Activated CD4-positive, alpha-beta T cell treated with anti-CD3 and anti-CD28 coated beads for 4 hours (primary cell): ENCODE results near the gene NAXD.
"Not testable (repeated sequence)": the region's sequence is repeated elsewhere in the genome, so short reads cannot be mapped to it uniquely, and the experiment has no call there.

Source experiments
- DNase-seq, 2 donors: peaks; one replicate each; pipeline ENCODE4 v3.0.0-alpha.2; 2020

Gene NAXD

GRCh38 chr13:110597041-110597689 is 18.2 kb upstream of the NAXD start:
- DNase-seq: no peak

DNA sequence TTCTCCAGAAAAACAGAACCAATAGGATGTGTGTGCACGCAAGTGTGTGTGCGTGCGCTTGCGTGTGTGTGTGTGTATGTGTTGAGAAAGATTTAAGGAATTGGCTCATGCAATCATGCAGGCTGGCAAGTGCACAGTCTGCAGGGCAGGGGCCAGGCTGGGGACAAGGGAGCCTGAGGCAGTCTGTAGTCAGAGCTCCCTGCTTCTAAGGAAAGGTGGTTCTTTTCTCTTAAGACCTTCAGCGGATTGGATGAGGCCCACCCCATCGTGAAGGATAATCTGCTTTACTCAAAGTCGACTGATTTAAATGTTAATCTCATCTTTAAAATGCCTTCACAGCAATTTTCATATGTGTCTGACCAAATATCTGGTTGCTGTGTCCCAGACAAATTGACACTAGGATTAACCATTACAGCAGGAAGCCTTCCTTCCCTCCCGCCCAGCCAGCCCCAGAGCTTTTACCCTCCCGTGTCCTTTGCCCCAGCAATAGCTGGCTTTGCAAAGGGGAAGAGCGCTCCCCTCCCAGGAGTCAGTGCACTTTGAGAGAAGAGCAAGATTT is 15.0 kb upstream of the NAXD start:
- DNase-seq: no peak

DNA sequence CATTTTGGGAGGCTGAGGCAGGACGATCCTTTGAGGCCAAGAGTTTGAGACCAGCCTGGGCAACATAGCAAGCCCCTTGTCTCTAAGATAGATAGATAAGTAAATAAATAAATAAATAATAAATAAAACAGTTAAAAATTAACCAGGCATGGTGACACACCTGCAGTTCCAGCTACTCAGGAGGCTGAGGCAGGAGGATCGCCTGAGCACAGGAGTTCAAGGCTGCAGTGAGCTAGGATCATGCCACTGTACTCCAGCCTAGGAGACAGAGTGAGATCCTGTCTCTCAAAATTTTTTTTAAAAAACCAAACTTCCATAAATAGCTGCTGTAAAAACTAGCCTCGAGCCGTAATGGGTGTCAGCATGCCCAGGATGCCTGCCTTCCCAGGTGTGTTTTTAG is 14.4 kb upstream of the NAXD start:
- DNase-seq: no peak

DNA sequence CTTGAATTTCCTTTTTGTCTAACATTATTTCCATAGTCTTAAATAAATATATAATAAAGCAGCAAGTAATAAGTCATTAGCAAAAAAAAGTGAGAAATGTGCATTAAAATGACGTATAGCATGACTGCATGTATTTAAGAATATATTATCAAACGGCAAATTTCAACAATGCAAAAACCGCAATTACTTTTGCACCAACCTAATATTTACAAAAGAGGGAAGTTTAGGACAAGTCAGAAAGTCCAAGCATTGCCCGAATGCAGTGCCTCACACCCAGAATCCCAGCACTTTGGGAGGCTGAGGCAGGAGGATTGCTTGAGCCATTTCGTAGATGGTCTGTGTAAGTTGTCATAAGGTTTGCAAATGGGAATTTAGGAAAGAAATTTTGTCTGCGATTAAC is 10.2 kb upstream of the NAXD start:
- DNase-seq: no peak

DNA sequence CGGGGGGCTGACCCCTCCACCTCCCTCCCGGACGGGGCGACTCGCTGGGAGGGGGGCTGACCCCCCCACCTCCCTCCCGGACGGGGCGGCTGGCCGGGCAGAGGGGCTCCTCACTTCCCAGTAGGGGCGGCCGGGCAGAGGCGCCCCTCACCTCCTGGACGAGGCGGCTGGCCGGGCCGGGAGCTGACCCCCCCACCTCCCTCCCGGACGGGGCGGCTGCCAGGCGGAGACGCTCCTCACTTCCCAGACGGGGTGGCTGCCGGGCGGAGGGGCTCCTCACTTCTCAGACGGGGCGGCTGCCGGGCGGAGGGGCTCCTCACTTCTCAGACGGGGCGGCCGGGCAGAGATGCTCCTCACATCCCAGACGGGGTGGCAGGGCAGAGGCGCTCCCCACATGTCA is 9.1 kb upstream of the NAXD start:
- DNase-seq: not testable (repeated sequence)

- no peak for DNase-seq
These were observed 7.6 kb upstream of the NAXD start for GRCh38 chr13:110607675-110608224.

DNA sequence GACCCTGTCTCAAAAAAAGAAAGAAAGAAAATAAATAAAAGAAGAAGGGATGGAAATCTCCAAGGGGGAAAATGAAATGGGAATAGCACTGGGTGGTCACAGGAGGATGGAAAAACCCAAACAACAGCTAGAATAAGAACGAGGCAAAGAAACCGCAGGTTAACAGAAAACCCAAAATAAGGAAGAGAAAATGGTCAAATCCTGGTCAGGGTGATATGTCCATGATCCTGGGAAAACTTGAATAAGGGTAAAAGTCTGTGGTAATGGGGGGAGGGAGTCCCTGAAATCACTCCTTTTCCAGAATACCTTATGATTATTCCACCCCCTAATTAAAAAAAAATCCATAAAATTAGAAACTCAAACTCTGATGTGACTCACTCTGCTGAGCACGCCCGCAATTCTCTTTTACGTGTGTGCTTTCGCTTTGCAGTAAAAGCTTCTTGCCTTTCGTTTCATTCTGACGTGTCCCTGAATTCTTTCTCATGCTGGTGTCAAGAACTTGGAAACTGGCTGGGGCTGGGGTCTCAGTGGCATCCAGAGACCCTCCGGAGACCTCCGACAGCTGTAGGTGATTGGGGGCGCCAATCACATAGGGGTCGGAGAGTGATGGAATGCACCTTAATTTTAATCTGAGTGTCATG is 4.3 kb upstream of the NAXD start:
- no peak for DNase-seq

- no peak for DNase-seq
These were observed 382 bp upstream of the NAXD start for GRCh38 chr13:110615005-110615321.

DNA sequence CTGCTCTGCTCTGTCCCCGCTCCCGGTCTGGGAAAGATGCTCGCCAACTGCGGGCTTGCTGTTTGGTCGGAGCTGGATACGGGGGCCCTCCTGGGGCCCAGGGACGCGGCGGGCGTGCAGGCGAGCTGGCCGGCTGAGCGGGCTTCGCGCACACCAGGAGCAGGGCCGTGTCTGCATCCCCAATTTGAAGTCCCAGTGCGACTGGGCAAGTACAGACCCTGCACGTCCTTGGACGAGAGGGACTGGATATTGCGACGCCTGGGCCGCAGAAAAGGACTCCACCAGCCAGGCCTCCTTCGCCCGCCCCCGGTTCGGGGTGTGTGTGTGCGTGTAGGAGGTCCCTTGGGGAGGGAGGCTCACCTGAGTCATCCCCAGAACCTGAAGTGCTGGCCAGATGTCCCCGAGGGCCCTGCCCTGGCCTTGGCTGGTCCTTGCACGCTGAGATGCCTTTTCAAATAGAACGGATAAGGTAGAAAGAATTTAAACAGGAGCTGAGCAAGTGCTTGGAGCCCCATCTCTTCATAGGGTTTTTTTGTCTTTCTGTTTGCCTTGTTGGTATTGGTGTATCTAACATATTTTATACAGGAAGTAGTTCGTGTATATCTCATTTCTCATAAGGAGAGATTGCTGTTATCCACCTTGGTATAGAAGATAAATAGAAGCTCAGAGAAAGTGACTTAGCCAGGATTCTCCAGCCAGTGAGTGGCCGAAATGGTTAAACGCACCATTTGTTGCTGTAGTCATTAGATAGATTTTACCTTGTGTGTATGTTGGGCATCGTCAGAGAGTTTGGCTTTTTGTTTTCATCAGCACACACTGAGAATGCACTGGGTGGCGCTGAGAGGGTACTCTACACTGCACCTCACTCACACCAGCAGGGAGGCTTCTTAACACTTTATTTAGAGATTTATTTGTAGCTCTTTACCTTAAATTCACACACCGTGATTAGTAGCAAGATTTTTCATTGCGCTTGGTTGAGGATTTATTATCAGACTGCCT is 1.1 kb downstream of the NAXD start:
- DNase-seq: peak; percentile 40 to 48

DNA sequence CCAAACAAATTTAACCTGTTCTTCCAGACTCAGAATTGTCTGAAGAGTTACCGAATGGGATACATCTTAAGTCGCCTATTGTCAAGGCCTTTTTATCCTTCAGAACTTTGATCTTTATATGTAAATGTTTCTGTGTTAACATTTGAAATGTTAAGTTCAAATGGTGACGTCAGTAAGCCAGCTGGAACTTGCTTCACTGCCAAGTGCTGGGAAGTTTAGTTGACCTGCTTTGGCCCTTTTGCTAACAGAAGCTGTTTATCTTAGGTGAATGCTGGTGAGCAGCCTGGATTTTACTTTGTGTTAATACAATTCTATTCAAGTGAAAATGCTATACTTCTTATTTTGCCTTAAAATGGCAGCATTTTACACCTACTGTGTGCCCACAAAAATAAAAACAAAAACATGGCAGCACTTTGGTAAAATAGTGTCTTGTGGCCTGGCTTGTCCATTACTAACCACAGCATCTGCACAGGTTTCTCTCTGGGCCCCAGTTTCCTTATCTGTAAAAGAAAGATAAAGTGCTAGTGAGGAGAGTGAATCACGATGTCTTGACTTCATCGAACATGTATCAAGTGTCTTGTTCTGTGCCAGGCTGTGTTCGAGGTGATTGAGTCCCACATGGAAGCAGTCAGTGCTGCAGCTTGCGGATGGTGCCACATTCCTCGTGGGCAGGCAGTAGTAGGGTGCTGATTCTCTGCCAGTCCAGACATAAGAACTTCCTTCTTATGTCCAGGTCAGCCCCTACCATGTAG is 2.2 kb downstream of the NAXD start:
- DNase-seq: no peak

GRCh38 chr13:110618167-110618566 is 2.8 kb downstream of the NAXD start:
- DNase-seq: no peak

DNA sequence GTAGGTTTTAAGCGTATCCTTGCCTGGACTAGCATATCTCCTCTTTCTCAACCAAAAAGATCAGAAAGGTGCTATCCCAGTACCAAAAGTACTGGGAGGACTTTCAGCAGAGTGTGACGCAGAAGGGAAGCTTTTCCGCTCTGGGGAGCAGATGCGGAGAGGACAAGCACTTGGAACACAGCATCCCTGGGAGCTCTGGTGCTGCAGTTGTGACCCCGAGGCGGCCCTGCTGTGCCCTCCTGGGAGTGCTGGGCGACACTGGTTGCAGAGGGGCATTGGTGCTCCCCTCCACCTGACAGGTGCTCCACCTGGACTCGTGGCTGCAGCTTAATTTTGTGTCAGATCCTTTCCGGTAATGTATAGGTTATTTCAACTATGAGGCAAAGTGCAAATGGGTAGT is 3.4 kb downstream of the NAXD start:
- no peak for DNase-seq

DNA sequence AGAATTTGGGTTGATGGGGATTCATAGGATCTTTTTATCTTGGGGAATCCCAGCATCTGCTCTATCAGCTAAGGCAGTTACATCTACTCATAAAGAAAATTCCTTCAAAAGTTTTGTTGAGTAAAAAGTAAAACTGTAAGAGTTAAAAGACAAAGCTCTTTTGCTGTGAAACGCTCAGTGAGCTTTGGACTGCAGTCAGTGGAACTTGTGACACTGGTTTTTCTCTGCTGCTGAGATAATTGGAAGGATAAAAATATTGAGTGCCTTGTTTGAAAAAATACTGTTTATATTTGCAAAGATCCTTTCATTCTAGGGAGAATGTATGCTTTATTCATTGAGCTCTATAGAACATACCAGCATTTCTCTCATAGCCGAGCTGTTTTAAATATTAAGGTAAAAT is 5.3 kb downstream of the NAXD start:
- no peak for DNase-seq

- DNase-seq: no peak
These were observed 9.7 kb downstream of the NAXD start for GRCh38 chr13:110624766-110625756.

DNA sequence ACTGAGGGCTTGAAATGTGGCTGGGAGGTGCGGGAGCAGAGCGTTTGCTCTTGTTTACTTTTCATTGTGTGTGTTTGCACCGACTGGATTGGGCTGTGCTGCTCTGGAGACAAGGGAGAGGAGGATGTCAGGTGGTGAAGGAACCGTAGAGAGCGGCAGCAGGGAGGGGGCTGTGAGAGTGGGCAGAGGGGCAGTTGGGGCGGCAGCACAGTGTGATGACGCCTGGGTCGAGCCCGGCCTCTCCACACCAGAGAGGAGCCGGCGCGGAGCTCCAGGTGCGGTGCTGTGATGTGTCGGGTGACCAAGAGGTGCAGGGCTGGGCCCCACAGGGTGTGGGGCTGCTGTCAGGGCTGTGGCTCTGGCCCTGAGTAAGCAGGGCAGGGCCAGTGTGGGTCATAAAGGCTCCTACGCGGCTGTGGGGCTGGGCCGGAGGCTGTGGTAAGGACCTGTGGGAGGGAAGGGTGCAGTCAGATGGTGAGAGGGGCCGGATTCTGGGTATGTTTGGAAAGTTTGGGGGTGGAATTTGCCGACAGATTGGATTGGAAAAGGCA is 10.5 kb downstream of the NAXD start:
- no peak for DNase-seq

DNA sequence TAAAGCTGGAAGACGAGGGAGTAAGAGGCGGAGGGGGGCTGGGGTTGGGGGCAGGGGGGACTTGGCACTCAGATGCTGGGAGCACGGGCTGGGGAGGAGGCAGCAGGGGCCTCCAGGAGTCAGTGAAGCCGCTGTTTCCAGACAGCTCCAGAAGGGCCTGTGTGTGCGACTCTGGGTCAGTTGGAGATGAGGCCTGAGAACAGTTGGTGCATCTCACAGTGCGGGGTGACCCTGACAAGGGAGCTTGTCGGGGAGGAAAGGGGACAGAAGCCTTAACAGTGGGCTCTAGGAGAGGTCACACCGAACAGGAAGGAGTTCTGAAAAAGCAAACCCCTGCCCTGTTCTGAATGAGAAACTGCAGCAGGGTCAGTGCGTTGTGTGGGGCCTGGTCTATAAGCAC is 11.2 kb downstream of the NAXD start:
- DNase-seq: no peak

DNA sequence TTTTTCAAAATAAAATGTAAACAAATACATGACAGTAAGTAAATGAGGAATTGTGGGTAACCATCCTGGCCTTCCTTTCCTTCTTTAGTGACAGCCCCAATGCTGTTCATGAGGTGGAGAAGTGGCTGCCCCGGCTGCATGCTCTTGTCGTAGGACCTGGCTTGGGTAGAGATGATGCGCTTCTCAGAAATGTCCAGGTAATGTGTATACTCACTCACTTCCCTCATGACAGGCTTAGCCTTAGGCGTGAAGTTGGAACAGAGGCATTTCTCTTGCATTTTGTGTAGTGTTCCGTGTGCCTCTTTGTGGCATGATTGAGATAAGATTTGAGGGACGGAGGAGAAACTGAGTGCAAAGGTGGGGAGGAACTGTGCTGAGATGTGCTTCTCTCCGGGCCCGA is 12.0 kb downstream of the NAXD start:
- DNase-seq: no peak

GRCh38 chr13:110627761-110628476 is 12.6 kb downstream of the NAXD start:
- no peak for DNase-seq

GRCh38 chr13:110628477-110628793 is 13.1 kb downstream of the NAXD start:
- DNase-seq: no peak

- no peak for DNase-seq
These were observed 13.8 kb downstream of the NAXD start for GRCh38 chr13:110628952-110629701.
